Measurements from ENCODE around the gene ADAM22.

DNA sequence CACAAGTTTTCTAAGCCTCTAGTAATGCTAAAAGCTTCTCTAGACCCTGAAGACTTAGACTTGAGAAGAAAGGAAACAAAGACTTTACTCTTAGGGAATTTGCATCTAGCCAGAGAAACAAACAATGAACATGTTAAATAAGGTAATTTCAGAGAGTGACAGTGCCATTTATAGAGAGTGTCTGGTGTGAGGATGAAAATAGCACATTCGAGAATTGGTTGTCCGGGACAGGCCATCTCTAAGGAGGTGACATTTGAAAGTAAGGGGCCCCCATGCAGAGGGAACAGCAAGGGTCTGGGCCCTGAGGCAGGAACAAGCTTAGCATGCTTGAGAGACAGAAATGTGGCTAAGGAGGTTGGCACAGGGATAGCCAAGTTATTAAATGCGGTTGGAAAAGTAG lies 48.1 kb downstream of the ADAM22 start:
- TF ChIP-seq, protein P1, sequence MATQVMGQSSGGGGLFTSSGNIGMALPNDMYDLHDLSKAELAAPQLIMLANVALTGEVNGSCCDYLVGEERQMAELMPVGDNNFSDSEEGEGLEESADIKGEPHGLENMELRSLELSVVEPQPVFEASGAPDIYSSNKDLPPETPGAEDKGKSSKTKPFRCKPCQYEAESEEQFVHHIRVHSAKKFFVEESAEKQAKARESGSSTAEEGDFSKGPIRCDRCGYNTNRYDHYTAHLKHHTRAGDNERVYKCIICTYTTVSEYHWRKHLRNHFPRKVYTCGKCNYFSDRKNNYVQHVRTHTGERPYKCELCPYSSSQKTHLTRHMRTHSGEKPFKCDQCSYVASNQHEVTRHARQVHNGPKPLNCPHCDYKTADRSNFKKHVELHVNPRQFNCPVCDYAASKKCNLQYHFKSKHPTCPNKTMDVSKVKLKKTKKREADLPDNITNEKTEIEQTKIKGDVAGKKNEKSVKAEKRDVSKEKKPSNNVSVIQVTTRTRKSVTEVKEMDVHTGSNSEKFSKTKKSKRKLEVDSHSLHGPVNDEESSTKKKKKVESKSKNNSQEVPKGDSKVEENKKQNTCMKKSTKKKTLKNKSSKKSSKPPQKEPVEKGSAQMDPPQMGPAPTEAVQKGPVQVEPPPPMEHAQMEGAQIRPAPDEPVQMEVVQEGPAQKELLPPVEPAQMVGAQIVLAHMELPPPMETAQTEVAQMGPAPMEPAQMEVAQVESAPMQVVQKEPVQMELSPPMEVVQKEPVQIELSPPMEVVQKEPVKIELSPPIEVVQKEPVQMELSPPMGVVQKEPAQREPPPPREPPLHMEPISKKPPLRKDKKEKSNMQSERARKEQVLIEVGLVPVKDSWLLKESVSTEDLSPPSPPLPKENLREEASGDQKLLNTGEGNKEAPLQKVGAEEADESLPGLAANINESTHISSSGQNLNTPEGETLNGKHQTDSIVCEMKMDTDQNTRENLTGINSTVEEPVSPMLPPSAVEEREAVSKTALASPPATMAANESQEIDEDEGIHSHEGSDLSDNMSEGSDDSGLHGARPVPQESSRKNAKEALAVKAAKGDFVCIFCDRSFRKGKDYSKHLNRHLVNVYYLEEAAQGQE (IDR thresholded peaks at IDR 0.05; ENCODE audit: low read depth) = no peak
- TF ChIP-seq, protein P2, sequence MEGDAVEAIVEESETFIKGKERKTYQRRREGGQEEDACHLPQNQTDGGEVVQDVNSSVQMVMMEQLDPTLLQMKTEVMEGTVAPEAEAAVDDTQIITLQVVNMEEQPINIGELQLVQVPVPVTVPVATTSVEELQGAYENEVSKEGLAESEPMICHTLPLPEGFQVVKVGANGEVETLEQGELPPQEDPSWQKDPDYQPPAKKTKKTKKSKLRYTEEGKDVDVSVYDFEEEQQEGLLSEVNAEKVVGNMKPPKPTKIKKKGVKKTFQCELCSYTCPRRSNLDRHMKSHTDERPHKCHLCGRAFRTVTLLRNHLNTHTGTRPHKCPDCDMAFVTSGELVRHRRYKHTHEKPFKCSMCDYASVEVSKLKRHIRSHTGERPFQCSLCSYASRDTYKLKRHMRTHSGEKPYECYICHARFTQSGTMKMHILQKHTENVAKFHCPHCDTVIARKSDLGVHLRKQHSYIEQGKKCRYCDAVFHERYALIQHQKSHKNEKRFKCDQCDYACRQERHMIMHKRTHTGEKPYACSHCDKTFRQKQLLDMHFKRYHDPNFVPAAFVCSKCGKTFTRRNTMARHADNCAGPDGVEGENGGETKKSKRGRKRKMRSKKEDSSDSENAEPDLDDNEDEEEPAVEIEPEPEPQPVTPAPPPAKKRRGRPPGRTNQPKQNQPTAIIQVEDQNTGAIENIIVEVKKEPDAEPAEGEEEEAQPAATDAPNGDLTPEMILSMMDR (IDR thresholded peaks at IDR 0.05 in 2 of 3, conservative IDR thresholded peaks at IDR 0.05 in 1 of 3; ENCODE audit: borderline replicate concordance in 1 of 3, insufficient read depth in 1 of 3, low read depth in 2 of 3, low read length in 2 of 3) = no peak
